HG02938 (cell line): Measurements from ENCODE around the gene GOLGA6B.
"Not testable (repeated sequence)": the region's sequence is repeated elsewhere in the genome, so short reads cannot be mapped to it uniquely, and the experiment has no call there.

Source experiments
- ATAC-seq: cut with Tn5 transposase; IDR thresholded peaks from one replicate; pipeline ENCODE4 v1.9.1; 2021; ENCODE audit warnings: mild to moderate bottlenecking, moderate library complexity; ENCODE audit not compliant: unreplicated experiment

GOLGA6B gene

GRCh38 chr15:72665706-72666105 is 11.2 kb downstream of the GOLGA6B start:
- not testable (repeated sequence) for ATAC-seq

DNA sequence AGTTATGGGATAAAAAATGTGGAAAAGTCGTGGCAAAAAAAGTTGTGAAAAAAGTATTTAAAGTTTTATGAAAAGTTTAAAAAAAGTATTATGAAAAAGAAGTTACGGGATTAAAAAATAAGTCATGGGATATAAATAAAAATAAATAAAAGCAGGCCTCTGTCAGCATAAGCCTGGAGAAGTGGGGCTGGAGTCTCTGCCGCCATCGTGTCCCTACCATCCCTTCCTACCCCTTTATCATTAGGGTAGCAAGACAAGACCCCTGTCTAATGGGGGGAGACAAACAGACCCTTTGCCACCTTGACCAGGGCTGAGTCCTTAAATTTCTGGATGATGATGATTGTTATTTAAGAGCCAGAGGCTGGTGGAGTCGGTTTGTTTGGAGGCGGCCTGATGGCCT is 15.3 kb downstream of the GOLGA6B start:
- not testable (repeated sequence) for ATAC-seq

DNA sequence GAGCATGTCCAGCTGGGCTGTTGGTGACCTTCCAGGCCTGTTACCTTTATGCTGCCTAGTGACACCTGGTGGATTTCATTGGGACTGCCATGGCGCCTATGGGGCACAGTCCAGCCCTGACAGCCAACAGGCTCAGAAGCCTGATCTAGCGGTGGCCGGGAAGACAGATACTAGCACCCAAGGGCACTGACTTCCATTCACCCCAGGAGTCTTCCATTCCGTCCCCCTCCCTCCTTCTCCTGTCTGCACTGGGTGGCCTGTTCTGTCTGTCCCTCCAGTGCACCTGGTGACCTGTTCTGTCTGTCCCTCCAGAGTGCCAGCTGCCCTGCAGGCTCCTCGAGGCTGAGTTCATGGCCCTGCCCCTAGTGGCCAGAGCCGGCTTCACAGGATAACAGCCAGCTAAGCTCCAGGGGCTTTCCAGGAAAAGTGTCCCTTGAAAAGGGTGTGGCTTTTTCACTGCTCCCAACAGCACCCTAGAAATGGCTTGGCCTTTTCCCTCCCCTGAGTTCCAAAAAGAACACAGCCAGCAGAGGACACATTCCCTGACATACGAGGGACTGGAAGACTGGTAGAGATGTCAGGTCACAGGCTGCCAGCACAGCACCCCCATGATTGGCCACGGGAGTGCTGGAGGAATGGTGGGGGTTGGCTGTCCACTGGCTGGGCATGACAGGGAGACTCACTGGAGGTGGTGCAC is 16.3 kb downstream of the GOLGA6B start:
- peak; percentile 93 for ATAC-seq

- ATAC-seq = no peak
Measured at GRCh38 chr15:72671525-72671924, 17.0 kb downstream of the GOLGA6B start.

- ATAC-seq = no peak
Measured at GRCh38 chr15:72676838-72677237, 22.3 kb downstream of the GOLGA6B start.

GRCh38 chr15:72680931-72681330 is 26.4 kb downstream of the GOLGA6B start:
- ATAC-seq = no peak

GRCh38 chr15:72682772-72683171 is 28.3 kb downstream of the GOLGA6B start:
- ATAC-seq = no peak

DNA sequence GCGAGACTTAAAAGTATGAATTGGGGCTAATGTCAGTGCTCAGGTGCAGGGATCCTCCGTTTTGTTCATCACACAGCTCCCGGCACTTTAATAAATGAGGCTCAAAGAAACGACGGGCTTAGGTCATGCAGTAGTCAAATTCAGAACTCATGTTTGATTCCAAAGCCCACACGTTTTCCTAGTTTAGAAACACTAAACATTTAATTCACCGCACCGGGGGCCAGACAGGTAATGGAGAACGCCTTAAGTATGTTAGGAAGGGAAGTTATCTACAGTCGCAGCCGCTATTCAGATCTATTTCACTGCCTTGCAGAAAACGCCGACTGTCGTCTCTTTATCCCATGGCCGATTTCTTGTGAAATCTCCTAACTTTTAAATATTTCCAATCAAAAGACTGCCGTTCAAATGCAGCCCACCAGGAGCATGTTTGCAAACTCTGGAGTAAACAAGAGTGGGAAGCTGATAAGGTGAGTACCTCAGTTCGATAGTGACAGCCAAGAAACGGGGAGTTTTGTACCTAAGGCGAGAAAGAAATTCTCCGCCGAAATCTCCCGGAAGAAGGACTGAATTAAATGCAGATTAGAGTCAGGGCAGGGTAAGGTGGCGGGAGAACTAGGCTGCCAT is 30.9 kb downstream of the GOLGA6B start:
- no peak for ATAC-seq

- peak; percentile 97 for ATAC-seq
Measured at GRCh38 chr15:72685925-72686794, 31.7 kb downstream of the GOLGA6B start, which contains the start of the genes BBS4 and HIGD2B. TSS of gene BBS4 (plus strand) at chr15:72686207. CDS start at chr15:72686228, 21 bp downstream. TSS of gene HIGD2B (minus strand) at chr15:72686182. CDS start at chr15:72676374, 9,808 bp downstream.

DNA sequence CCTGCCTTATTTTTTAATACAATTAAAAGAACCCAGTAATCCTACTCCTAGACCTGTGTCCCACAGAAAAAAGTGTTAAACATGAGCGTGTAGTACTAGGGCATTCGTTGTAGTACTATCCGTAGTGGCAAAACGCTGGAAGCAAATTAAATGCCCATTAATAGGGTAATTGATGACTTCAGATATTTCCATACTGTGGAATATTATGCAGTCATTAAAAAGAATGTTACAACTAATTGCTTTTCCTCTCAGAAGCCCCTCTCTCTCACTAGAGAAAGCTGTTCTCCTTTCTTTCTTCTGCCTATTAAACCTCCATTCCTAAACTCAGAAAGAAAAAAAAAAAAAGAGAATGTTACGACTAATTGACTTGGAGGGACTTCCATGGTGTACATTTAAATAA is 34.2 kb downstream of the GOLGA6B start:
- no peak for ATAC-seq

GRCh38 chr15:72690938-72691337 is 36.4 kb downstream of the GOLGA6B start:
- no peak for ATAC-seq

DNA sequence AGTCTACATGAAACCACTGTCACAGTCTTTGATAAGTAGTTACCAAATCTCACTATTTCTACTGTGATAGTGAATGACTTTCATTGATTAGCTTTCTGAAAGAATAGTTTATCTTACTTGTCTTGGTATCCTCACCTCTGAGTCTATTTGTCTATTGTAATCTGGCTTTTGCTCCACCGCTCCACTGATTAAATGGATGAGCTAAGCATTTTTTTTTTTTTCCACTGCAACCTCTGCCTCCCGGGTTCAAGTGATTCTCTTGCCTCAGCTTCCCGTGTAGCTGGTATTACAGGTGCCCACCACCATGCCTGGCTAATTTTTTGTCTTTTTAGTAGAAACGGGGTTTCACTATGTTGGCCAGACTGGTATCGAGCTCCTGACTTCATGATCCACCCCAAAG is 44.4 kb downstream of the GOLGA6B start:
- no peak for ATAC-seq

DNA sequence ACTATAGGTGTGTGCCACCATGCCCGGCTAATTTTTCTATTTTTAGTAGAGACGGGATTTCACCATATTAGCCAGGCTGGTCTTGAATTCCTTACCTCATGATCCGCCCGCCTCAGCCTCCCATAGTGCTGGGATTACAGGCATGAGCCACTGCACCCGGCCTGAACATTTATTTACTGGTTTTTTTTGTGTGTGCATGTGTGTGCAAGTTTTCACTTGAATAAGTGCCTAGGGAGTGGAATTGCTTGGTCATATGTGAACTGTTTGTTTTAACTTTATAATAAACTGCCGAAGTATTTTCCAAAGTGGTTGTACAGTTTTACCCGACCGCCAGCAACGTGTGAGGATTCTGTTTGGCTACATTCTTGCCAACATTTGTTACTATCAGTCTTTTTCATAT is 45.6 kb downstream of the GOLGA6B start:
- no peak for ATAC-seq

DNA sequence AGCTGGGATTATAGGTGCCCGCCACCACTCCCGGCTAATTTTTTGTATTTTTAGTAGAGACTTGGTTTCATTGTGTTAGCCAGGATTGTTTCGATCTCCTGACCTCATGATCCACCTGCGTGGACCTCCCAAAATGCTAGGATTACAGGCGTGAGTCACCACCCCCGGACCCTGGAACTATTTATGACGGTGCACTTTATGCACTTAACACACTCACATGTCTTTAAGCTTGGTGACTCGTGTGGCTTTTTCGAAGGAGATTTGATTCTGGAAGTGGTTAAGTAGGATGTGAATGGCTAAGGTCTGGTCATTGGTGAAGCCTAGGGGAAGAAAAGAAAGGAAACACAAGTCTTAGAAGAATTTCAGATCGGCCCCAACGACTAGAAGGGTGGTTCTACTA is 51.8 kb downstream of the GOLGA6B start:
- ATAC-seq = no peak

DNA sequence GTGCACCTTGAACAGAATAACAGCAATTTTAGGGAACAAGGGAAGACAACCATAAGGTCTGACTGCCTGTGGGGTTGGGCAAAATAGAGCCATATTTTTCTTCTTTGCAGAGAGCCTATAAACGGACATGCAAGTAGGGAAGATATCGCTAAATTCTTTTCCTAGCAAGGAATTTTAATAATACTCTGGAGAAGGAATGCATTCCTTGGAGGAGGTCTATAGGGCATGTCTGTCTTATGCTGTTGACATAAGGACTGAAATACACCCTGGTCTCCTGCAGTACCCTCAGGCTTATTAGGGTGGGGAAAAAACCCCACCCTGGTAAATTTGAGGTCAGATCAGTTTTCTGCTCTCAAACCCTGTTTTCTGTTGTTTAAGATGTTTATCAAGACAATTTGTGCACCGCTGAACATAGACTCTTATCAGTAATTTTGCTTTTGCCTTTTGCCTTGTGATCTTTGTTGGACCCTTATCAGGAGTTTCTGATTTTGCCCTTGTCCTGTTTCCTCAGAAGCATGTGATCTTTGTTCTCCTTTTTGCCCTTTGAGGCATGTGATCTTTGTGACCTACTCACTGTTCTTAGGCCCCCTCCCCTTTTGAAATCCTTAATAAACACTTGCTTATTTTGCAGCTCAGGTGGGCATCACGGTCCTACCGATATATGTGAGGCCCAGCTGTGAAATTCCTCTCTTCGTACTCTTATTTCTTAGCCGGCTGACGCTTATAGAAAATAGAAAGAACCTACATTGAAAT is 54.2 kb downstream of the GOLGA6B start:
- not testable (repeated sequence) for ATAC-seq
